GM21367 (cell line): ENCODE measurements around the gene PHKG2.
A peak's percentile ranks its signal among the peaks of the same experiment; 100 is the strongest.

Experiments used
- ATAC-seq: cut with Tn5 transposase; IDR thresholded peaks from one replicate; pipeline ENCODE4 v1.9.1; 2021; ENCODE audit not compliant: unreplicated experiment

Gene PHKG2

GRCh38 chr16:30725418-30725792 lies 22.8 kb upstream of the PHKG2 start:
- no peak for ATAC-seq

GRCh38 chr16:30728321-30728720 lies 19.9 kb upstream of the PHKG2 start:
- ATAC-seq: no peak

GRCh38 chr16:30728899-30729672 lies 19.1 kb upstream of the PHKG2 start:
- no peak for ATAC-seq

- ATAC-seq: no peak
Measured at GRCh38 chr16:30731411-30731810, 16.8 kb upstream of the PHKG2 start.

- no peak for ATAC-seq
Measured at GRCh38 chr16:30736995-30737793, 11.0 kb upstream of the PHKG2 start.

GRCh38 chr16:30737794-30738648 lies 10.2 kb upstream of the PHKG2 start:
- ATAC-seq: no peak

GRCh38 chr16:30738984-30739951 lies 9.0 kb upstream of the PHKG2 start:
- ATAC-seq: no peak

- ATAC-seq: no peak
Measured at GRCh38 chr16:30740364-30741251, 7.6 kb upstream of the PHKG2 start.

GRCh38 chr16:30741461-30741914 lies 6.7 kb upstream of the PHKG2 start:
- ATAC-seq: no peak

- ATAC-seq: no peak
Measured at GRCh38 chr16:30743716-30744115, 4.5 kb upstream of the PHKG2 start.

GRCh38 chr16:30744183-30744582 lies 4.0 kb upstream of the PHKG2 start:
- no peak for ATAC-seq

- ATAC-seq: no peak
Measured at GRCh38 chr16:30745082-30745481, 3.1 kb upstream of the PHKG2 start.

- no peak for ATAC-seq
Measured at GRCh38 chr16:30746638-30747175, 1.5 kb upstream of the PHKG2 start.

- ATAC-seq: no peak
Measured at GRCh38 chr16:30747331-30747730, 894 bp upstream of the PHKG2 start.

GRCh38 chr16:30748634-30749445 lies 615 bp downstream of the PHKG2 start:
- ATAC-seq: peak; percentile 22

- no peak for ATAC-seq
Measured at GRCh38 chr16:30750201-30750600, 2.0 kb downstream of the PHKG2 start.

- ATAC-seq: no peak
Measured at GRCh38 chr16:30750876-30751465, 2.7 kb downstream of the PHKG2 start.

- ATAC-seq: no peak
Measured at GRCh38 chr16:30753596-30753995, 5.4 kb downstream of the PHKG2 start.
